GM18909 (cell line): ENCODE results near the gene NRM.
A peak's percentile ranks its signal among the peaks of the same experiment; 100 is the strongest.
"Not testable (repeated sequence)": the region's sequence is repeated elsewhere in the genome, so short reads cannot be mapped to it uniquely, and the experiment has no call there.

Experiments used
- ATAC-seq: cut with Tn5 transposase; IDR thresholded peaks from one replicate; pipeline ENCODE4 v1.9.1; 2021; ENCODE audit warnings: mild to moderate bottlenecking; ENCODE audit not compliant: unreplicated experiment, poor library complexity

NRM gene

GRCh38 chr6:30678964-30679726 lies 11.6 kb downstream of the NRM start:
- ATAC-seq, result no peak

DNA sequence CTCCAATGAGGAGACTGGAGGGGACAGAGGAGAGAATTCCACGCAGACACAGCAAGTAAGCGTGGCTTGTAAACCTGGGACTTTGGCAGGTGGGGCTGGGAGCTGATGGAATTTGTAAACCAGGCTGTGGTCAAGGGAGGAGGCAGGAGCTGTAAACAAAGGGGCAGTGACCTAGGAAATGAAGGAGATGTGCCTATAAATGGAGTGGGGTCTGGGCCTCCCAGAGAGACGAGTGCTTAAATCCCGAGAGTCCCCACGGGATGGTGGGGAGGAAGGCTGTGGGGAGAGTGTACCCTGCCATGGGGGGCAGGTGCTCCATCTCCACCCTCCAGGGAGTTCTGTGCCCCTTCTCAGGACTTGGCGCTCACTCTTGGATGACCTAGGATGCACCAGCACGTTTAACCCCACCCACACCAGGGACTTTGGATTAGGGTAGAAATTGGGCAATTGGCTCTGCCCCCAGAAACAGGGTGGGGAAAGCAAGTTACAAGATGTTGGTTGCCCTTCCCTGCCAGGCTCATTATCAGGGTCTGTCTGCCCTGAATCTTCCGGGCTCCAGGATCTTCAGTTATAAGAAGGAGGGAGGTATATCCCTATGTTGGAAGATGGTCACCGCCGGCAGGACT lies 14.0 kb downstream of the NRM start:
- ATAC-seq, result no peak

DNA sequence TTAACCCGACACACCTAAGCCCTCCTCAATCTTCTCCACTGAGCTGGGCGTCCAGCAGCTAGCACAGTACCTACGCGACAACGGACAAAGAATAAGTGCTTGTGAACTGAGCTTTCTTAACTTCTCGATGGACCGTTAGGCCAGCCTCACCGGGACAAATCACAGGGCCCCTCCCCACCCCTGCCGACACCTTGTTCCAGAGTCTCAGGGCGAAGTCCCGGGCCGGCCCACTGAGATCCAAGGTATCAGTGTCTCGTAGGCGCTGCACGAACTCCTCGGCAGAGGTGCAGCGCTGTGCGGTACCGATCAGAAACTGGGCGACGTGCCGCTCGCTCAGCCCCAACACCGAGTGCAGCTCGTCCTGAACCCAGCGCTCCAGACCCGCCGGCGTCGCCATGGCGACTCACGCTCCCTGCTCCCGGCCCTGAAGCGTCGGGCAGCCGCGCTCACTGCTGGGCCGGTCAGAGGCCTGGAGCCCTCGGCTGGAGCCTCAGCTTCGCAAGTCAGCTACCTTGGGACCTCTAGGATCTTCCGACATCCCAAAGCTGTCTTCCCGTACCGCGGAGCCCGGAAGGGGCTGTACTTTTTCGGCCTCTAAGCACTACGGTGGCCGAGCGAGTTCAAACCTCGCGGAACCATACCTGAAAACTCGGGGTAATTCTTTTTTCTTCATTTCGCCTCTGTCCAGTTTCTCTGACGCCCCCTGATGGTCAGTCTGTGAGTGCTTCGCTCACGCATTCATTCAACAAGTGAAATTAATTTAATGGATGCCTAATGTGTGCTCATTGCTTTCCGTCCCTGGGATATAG lies 18.1 kb downstream of the NRM start, which contains the start of gene DHX16:
TSS of gene DHX16 (minus strand) at position 562 of the 809 bp plus-strand sequence. CDS start at position 397, 165 bp downstream.
- ATAC-seq, result peak; percentile 75

- no peak for ATAC-seq
Measured at GRCh38 chr6:30670760-30671527, 19.8 kb downstream of the NRM start.

DNA sequence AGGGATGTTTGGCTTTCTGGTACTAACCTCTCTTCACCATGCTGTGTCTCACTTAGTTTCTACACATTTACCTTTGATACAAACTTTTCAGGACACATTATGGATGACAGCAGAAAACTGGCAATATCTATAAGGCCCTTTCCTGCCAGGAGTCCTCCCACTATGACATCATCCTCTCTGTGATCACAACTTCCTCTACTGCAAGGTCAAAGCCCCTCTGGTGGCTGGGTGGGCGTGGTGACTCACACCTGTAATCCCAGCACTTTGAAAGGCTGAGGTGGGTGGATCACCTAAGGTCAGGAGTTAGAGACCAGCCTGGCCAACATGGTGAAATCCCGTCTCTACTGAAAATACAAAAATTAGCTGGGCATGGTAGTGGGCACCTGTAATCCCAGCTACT lies 24.5 kb downstream of the NRM start:
- not testable (repeated sequence) for ATAC-seq

GRCh38 chr6:30664994-30665767 lies 25.6 kb downstream of the NRM start:
- ATAC-seq, result no peak

- not testable (repeated sequence) for ATAC-seq
Measured at GRCh38 chr6:30657922-30658321, 32.9 kb downstream of the NRM start.

DNA sequence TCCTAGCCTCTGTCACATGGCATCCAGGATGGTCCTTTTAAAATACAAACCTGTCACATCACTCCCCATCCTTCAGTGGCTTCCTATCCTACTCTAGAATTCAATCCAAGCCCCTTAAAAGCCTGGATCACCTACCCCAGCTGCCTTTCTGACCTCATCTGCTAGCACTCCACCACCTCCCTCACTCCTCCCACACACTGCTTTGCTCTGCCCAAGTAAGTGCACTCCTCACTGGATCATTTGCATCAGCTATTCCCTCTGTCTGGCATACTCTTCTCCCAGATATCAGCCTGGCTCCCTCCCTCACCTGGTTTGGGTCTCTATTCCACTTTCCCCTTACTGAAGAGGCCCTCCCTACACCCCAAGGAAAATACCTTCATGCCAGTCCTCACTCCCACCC lies 33.3 kb downstream of the NRM start:
- ATAC-seq, result no peak

DNA sequence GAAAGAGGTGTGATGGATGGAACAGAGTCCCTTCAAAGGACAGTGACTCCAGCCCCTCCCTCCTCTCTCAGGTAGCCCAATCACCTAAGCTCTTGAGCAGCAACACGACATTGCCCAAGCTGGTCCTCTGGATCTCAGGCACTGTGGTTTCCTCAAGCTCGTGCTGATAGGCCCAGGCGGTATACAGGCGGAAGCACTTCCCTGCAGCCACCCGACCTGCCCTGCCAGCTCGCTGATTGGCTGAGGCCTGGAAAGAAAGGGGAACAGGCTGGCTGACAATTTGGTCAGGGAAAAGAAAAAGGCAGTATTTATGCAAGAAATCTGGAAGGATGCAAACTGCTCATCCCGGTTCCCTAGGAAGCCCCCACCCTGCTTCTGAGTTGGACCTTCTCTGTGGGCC lies 34.3 kb downstream of the NRM start:
- no peak for ATAC-seq

DNA sequence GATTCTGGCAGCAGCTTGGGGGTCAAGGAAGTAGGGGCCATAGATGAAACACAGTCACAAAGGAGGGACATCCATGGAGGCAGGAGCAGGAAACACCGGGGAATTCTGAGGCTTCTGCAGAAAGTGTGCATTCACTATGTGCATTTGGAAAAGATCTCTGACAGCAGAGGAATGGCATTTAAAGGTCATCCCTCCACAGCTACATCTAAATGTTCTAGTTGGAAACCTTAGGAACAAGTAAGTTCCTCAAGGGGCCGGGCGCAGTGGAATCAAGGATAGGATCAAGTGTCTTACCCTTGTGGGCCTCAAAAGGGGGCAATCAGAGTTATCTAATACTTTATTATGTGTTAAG lies 35.1 kb downstream of the NRM start:
- no peak for ATAC-seq

DNA sequence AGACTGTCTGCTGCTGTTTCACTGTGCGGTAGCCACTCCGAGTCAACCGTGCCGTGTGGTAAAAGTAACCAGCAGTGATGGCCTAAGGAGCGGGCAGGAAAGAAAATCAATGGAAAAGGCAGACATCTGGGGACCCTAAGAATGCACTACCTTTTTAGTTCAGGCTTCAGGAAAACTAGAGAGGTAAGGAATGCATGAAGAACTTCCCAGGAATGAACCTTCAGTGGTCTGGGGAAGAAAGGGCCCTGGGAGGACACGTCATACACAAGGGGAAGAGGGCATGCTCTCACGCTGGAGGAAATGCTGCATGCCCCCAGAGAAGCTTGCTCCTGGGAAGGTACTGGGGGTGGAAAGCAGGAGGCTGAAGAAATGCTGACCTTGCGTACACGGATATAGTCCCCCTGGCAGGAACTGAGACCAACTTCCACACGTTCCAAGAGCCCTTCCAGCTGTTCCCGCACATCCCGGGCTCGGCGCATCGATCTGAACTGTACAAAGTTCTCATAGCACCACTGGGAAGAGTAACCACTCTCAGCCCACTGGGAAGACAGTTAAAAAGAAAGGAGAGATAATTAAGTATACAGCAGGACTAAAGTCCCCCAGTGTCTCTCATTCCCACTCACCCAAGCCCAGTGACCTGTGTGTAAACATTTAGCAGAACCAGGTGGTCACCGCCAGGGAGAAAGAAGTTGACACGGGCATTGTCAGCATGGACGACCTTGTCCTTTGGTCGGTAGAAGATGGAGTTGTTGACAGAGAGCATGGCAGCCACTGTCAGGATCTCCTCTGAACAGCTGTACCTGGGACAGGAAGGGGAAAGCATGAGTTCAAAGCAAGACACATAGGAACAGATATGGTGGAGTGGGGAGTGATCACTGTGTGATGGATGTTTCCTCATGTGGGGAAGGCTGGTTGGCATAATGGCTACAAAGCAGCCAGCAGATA lies 35.7 kb downstream of the NRM start:
- ATAC-seq, result no peak

- ATAC-seq, result no peak
Measured at GRCh38 chr6:30651143-30651542, 39.6 kb downstream of the NRM start.

DNA sequence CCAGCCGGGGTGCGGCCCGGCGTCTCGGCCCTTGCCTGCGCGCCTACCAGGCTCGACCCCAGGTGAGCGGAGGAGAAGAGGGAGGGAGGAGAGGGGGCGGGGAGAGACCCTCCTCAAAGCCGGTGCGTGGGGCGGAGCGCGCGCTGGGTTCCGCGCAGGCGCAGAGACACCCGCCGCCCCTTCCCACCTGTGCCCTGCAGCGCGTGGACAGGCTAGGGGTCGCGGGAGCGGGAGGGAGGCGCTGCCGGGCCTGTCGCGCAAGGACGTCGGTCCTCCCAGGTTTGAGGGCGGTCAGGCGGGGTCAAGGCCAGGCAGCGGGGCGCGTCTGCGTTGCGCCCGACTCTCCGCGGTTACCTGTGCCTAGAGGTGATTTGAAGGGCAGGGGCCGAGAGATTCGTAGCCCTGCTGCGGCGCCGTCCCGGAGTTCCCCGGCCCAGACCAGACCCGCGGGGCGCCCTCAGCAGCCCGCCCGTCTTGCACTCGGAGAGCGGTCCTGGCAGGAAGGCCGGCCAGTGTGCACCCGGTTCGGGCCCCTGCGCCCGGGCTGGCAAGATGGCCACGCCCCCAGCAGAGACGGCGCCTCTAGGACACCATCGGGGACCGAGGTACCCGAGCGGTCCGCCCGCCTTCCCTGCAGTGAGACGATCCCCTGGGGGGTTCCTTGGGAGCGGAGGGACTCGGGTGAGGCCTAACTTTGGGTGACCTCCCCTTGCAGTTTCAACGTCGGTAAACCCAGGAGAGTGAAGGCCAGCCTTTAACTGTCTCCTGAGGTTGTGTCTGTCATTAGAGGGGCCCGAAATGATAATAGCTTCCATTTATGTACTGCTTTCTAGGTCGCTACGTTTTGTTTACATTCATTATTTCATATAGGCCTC lies 43.3 kb downstream of the NRM start:
- peak; percentile 71 for ATAC-seq

DNA sequence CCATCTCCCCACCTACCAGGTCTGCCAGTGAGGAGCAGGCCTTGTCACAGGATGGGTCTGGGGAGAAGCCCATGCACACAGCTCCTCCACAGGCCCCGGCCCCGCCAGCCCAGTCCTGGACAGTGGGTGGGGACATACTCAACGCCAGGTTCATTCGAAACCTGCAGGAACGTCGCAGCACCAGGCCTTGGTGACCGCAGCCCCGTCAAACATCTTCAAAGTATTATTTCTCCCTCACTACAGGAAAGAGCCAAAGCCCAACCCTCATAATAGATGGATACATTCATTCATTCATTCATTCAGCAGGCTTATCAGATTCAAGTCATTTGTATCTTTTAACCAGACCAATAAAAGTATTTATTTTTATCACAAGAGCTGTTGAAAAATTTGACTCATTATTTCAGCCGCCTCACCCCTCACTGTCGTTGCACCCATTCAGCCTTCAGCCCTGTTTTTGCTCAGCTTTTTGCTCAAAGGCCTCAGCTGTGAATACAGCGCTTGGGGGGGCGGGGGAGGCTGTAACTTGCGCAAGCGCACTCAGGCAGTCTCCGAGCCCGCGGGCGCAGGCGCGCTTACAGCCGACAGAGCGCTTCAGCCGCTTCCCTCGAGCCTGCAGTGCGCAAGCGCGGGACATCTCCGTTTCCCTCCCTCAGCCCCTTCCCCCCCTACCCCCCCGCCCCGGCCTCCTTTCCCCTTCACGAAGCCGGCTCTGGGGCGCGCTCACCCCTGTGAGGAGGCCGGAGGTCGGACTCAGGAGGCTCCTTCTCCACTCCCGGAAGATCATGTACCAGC lies 44.1 kb downstream of the NRM start, which contains the start of gene C6orf136:
TSS of gene C6orf136 (plus strand) at position 684 of the 792 bp plus-strand sequence. CDS start at position 783, 99 bp downstream.
- peak; percentile 50 for ATAC-seq

DNA sequence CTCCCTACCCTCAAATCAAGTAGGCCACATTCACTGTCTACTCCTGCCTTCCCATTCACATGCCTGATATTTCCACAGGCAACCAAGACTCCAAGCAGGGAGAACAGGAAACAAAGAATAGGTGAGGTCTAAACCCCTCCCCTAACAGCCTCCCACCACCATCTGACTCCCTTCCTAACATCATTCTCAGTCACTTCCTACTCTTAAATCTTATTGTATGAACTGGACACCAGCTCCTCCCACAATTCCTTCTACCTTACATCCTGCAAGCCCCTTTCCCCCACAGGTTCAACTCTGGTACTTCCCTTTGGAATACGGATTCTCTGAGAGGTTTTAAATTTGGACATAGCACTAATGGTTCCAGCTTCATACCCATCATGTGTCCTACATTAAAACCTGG lies 44.8 kb downstream of the NRM start:
- no peak for ATAC-seq

GRCh38 chr6:30644769-30645168 lies 46.0 kb downstream of the NRM start:
- ATAC-seq, result no peak

GRCh38 chr6:30643656-30644055 lies 47.1 kb downstream of the NRM start:
- ATAC-seq, result no peak
